Activated T-cell treated with anti-CD3 and anti-CD28 coated beads for 4 hours (primary cell): ENCODE data around the gene CREB5.
"Not testable (repeated sequence)": the region's sequence is repeated elsewhere in the genome, so short reads cannot be mapped to it uniquely, and the experiment has no call there.

ENCODE experiments used
- DNase-seq: peaks from one replicate; pipeline ENCODE4 v3.0.0-alpha.2; 2020

Gene CREB5

DNA sequence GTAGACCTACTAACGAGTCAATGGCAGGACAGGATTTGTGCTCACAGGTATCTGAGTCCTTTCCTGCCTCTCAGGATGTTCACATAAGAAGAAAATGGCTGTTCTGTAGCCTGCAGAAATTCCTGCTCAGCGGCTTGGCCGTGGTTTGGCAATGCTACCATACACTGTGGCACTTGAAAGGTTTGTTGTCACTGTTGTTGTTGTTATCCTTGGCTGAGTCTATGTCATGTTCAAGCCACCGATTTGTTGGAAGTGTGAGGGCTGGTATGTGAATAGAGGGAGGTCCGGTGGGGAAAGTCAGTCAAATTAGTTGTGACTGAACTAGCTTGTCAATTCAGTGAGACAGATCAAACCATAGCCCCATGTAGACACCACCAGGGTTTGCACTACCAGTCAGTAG, 345.9 kb downstream of the CREB5 start:
- no peak for DNase-seq

DNA sequence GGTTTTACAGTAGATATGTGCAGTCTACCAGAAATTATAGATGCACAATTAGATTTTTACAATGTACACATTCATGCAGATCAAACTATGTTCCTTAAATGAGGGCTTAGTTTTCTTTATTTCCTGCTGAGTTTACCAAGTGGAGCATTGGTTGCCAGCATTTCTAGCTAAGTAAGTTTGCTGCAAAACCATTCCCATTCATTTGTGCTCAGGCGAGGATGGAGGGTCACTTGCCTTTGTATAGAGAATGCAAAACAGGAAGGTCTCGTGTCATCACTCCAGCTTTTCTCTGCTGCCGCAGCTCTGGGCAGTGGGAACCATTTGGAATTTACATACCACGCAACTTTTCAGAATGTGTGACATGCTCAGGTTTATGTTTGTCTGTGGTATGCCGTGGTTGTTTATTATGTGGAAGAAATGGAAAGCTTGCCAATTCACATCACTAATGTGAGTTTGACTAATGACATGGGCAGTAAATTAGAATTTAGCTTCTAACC, 347.2 kb downstream of the CREB5 start:
- DNase-seq = no peak

DNA sequence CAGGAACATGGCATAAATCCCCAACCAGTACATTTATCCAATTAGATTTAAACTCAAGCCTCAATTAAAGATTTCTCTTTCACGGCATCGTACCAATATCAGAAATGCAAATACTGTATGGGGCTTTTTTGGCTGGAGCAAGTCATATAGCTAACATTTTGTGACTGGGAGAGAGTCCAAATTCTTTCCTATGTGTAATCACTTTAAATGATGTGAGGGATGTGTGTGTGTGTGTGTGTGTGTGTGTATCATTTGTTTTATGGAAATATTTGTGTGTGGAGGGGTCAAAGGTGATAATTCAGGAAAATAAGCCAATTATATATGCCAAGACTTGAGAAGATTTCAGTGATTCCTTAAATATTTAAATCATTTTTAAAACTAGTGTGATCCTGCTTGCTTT, 349.2 kb downstream of the CREB5 start:
- DNase-seq = no peak

DNA sequence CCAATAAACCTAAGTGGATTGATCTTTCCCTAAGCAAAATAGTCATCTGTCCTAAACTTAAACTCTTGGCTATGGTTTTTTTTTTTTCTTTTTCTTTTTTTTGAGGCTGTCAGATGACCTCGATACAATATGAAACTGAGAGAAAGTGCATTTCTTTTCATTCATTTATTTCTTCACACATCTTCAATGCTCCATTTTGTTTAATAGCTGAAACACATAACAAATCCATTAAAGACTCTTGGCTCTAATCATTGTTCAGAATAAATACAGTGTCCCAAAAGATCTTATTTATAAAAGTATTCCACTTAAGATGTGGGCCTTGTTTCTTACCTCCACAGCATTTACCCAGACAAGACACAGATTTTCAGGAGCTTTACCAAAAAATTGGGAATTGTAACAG, 350.3 kb downstream of the CREB5 start:
- DNase-seq = no peak

DNA sequence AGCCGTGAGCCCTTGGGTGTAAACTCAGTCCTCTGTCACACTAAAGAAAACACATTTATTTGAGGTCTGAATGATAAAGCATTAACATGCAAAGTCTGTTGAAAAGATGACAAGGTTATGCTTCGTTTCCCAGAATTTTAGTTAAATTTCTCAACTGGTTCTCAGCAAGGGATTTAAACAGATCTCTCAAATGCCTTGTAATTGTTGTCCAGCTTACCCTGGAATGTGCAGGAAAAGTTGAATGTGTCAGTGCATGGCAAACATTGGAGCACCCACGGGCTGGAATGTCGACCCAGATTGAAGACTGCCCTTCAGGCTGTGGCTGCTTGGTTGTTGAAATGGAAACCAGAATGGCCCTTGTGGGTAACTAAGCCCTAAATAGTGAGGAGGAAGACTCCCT, 354.0 kb downstream of the CREB5 start:
- DNase-seq = no peak

DNA sequence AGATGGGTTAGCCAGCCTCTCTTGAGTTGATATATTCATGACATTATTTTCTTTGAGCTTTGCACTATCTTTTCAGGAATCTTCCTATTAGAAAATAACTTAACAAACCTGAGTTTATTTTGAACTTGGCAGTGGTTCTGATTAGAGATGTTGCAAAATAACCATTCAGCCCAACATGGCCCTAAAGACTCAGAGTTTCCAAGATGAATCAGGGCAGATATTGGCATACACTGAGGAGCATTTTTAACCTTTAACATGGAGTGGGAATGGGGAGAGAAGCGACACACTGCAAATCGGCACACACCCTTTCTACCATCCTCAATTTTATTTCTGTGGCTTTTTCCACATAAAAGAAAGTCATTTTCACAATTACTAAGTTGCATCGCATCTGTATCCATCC, 355.0 kb downstream of the CREB5 start:
- no peak for DNase-seq

DNA sequence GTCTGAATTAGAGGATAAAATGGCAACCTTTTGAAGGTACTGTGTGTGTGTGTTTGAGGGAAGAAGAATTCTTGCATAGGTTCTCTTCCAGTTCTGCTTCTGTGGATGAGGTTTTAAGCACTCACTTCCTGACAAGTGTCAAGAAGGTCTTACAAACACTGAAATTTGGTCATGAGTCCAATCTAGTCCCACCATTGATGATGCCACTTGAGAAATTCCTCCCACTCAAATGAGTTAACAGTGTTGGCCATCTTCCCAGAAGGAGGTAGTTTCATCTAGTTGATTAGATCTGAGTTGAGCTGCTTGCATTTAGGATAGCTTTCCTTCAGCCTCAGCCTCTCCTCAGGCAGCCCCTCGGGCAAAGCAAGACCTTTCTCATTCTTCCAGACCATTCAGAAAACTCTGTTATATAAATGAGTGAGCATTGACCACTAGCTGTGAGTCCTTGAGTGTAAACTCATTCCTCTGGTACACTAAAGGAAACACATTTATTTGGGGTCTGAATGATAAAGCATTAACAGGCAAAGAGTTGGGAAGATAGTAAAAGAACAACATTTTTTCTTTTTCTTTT, 356.3 kb downstream of the CREB5 start:
- DNase-seq = no peak

DNA sequence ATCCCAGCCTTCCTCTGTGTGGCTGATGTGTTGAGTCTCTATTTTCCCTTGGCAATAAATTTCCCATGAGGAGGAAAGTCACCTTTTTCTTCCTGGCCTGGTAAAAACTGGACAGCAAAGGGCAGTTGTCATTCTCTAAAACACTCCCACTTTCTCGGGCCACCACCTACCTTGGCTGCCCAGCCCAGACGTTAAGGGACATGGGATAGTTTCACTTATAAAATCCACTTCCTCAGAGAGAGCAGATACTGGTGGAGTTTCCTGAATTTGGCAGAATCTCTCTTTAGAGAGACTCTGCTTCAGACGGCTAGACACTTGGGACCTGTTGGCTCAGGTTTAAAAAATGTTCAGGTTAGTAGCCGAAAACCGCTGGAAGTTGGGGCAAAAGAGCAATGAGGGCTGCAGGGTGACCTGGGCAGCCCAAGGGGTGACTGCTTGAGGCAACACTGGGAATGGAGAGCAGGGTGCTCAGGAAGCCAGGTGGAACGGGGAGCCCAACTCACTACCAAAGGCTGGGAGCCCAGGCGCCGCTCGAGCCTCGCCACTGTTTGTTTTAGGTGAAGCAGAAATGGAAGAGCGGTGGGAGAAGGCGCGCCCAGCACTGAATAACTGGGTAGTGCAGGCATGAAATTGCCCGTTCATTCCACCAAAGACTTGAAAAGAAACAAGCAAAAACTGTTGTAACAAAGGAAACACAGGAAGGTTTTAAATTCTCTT, 359.7 kb downstream of the CREB5 start:
- no peak for DNase-seq

DNA sequence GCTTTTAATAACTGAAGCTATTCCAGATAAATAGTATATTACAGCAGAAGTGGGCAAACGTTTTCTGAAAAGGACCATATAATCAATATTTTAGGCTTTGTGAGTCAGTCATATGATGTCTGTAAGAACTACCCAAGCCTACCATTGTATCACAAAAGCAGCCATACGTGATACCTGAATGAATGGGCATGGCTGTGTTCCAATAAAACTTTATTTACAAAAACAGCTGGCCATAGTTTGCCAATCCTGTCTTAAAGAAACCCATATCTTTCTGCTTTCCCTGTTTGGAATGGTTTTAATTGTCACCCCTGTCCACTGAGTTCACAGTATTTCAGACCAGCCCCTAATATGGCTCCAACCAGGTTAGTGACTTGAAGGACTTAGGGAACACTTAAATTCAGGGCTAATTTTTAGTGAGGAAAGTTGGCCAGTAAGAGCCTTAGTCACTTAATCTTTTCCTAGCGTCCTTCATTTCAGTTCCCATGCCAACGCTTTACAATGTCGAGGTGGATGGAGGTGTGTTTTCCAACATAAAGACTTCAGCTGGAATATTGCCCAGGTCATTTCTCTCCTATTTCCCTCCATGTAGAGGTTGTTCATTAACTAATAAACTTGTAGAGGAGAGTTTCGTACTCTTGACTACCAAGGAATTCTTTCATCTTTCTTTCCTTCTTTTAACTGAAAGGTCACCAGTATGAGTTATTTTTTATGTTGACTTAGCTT, 361.3 kb downstream of the CREB5 start:
- DNase-seq = no peak

DNA sequence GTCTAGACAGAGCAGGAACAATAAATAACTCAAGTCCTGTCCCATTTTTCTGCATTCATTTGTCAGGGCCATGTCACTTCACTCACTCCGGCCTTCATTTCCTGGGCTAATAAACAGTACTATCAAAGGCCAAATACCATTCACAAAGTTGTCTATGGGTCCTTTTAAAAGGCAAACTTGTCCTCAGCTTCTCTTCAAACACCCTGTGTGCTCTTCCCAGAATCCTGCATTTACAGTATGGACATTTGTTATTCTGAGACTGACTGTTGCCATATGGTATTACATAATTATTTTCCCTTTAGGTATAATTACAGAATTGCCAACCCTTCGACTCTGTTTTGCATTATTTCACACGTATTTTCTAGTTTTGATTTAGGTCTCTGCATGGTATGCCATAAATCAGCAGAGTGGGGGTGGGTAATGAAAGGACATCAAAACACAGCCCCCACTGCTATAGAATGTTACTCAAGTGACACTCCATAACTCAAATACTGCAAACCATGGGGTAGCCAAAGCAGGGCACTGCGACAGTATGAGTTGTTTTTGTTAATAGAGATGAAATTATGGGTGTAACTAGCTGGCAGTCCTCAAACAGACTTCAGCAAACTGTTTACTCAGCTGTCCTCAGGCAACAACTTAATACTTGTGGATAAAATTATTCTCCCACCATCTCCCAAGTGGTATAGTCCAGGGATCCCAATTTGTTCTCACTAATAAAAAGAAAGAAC, 362.1 kb downstream of the CREB5 start:
- DNase-seq = no peak

DNA sequence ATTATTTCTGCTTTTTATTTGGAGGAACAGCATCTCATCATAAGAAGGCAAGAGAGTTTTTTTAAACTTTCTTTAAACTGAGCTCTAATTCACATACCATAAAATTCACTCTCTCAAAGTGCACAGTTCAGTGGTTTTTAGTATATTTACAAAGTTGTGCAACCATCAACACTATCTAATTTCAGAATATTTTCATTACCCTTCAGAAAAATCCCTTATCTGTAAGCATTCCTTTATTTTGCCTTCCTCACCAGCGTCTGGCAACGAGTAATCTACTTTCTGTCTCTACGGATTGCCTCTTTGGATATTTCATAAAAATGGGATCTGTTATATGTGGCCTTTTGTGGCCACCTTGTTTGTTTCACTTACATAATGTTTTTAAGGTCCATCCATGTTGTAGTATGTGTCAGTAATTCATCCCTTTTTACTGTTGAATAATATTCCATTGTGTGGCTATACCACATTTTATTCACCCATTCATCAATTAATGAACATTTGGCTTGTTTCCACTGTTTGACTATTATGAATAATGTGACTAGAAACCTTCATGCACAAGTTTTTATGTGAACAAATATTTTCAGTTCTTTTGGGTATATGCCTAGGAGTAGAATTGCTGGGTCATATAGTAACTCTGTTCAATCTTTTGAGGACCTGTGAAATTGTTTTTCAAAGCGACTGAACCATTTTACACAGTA, 364.3 kb downstream of the CREB5 start:
- no peak for DNase-seq

DNA sequence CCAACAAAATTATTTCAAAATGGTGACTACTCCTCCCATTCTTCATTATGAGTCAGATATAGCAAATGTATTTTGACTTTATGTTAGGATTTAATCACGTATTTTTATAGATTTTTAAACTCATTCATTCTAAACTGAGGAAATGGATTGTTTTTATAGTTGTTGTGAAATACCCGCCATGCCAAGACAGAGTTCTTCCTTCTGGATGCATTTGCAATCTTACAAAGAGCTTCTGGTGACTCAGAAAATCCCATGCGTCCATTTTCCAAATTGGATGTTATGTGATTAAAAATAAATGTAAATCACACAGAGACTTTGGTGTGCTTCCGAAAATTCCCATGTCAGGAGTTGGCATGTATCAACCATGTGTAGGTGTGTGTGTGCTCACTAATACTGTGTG, 366.5 kb downstream of the CREB5 start:
- DNase-seq = no peak

DNA sequence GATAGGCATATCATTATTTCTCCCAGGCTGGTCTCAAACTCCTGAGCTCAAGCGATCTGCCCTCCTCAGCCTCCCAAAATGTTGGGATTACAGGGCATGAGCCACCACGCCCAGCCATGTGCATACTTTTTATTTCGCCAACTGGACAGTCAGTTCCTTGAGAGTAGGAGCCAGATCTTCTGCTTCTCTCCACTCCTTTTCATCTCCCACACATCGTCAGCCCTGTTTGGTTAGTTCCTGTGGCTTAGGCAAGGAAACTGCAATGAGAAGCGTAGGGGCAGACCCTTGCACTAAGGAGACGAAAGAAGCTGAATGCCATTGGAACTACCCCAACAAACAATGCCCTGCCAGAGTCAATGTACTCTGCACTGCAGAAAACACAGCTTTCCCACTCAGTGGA, 367.6 kb downstream of the CREB5 start:
- no peak for DNase-seq

DNA sequence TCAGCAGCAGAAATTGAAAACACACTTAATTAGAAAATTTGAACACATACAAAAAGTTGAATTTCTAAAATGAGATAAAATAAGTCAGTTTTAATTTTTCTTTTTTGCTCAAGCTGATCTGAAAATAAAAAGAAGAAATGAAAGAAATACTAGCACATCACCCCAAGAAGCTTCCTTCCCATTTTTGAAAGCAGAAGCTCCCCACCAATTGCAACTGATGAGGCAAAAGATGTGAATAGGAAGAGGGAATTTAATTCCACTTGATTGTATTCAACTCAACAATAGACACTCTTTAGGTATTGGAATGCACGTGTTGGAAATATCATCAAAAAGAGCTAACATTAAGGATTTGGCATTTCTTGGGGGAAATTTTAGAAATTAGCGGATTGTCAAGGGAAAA, 370.0 kb downstream of the CREB5 start:
- no peak for DNase-seq

DNA sequence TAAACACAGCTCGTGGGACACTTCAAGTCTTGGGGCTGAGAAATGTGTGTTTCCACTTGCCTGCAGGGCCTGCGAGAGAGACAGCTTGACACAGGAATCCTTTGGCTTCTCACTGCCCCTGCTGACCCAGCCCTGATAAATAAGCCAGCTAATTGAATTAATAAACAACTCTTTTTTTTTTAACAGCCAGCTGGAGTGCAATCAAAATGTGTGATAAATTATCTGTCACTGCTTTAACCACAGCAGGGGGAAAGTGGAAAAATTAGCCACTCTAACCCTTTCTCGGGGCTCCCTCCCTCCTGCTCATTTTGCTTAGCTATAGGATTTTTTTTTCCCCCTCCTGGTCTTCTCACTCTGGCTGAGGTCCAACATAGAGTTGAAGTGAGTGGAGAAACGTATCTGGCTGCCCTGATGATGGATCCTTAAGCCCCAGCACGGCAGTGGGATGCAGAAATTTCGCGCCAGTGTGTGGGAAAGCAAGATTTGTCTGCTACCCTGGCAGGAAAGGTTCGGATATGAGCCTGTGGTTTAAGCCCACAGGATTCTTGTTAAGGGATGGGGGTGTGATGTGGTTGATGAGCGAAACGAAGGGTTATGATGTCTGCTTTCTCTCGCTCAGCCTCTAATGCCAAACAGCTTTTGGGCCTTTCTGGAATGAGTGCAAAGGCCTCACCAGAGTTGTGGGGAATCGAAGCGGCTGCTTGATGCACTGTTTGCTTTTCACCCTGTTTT, 372.0 kb downstream of the CREB5 start:
- no peak for DNase-seq

DNA sequence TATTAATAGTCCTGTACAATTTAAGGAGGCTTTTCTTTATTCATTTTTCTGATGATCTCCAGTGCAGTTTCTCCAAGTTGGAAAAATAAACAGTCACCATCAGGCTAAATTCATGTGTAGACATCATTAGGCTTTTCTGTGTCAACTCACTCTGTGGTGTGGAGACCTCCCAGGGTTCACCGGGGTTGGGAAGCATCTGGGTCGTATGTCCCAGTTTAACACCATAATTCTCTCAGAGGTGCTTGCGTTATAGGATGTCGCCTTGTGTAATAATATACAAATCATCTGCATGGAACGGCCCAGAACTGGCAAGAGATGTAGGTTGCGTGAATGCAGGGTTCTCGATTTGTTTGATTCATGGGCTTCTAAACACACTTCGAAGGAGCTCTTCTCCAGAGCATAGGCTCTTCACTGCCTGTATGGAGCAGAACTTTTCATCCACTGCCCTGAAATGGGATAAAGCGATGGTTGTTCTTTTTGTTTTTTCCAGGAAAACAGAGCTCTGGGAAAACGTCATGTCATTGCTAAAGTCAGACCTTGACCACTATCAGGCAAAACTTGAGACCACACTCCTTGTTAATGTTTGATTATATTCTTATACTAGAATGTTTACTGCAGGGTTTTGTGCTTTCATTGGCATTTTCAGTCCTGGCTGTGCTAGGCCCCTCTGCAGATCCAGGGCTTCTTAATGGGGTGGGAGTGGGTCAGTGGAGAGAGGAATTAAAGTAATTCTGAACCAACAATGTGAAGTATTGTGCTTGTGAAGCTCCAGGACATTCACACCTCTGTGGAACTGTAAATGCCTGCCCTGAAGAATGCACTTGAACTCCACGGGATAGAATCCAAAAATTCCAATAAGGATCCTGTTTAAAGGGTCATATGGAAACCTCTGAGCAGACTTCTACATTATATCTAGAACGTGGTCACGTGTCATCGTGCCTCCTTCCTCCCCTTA, 373.0 kb downstream of the CREB5 start:
- DNase-seq = no peak

DNA sequence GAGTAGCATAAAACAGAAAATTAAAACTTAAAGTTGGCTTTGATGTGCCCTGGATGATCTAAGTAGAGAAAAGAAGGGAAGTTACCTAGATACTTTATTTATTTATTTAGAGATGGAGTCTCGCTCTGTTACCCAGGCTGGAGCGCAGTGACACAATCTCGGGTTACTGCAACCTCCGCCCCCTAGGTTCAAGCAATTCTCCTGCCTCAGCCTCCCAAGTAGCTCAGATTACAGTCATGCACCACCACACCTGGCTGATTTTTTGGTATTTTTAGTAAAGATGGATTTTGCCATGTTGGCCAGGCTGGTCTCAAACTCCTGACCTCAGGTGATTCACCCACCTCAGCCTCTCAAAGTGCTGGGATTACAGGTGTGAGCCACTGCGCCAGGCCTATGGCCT, 373.8 kb downstream of the CREB5 start:
- DNase-seq = not testable (repeated sequence)

DNA sequence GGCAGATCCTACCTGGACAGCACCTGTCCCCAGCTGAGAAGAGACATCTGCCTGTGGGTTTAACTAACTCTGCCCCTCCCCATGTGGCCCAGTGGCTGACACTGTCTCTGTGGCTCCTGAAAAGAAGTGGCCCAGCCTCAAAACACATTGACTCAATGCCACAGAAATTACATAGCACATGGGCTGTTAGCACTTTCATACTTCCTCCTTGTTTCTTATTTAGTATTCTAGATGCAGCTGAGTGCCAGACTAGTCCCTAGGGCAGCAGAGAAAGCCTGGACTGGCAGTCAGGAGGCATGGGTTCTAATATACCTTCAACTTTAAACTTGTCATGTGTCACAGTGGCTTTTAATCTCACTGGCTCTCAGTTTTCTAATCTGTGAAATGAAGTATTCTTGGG, 374.8 kb downstream of the CREB5 start:
- DNase-seq = no peak

DNA sequence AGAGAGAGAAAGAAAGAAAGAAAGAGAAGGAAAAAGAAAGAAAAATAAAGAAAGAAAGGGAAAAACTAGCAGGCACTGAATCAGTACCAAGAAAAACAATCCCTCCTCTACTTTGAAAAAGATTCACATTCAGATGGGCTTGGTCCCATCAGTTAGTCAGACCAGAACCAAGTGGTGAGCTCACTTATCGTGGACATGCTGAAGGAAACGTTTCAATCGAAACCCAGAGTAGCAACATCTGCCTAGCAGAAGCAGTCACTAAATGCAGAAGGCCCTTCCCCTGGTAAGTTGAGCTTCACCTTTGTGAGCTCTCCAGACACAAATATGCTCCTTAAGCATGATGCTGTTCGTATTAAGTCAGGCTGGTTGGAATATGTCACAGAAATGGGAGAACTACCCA, 378.1 kb downstream of the CREB5 start:
- DNase-seq = no peak

DNA sequence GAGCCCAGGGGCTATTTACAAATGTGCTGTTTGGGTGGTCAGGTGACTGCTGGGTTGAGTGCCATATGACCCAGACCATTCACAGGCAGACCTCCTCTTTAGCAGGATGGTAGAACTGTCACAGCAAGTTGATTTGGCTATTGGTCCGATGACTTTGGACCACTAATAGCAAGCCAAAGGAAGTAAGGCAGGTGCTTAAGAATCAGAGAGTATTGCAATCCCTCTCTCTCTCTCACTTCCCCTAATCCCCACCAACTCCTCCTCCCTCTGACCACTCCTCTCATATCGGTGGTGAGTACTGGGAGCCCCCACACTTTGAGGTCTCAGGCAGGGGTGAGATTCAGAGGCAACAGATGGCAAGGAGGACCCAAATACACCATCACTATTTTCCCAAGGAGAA, 380.5 kb downstream of the CREB5 start:
- no peak for DNase-seq
